A549 (cell line): ENCODE results near the gene CADM1. TPM values are rescaled to one million over a fixed set of nuclear protein-coding genes. Genes with fewer than 3 reads are reported as not detected.
A peak's percentile ranks its signal among the peaks of the same experiment; 100 is the strongest.

ENCODE experiments used
- ATAC-seq, 2 experiments: fragments of 200-7000 bp in 1 of 2; fragments of >200 bp in 1 of 2; cut with Nextera tagmentation in 1 of 2; cut with Tn5 transposase in 1 of 2; 3 replicates each; pipeline versions ENCODE4 v1.8.0 to v1.9.1; 2018 to 2020; ENCODE audit warnings: mild to moderate bottlenecking in 1 of 2, moderate library complexity in 1 of 2
- CTCF ChIA-PET: fragments of 300-600 bp; sonication (Branson Sonifier 250); formaldehyde crosslinking; extraction: SDS; loops from one replicate; lab custom pipeline; 2021; ENCODE audit warnings: antibody characterized with exemption, inconsistent platforms; lab: Yijun Ruan, JAX
- POLR2A ChIA-PET: fragments of 350-600 bp; formaldehyde crosslinking; extraction: SDS; loops from one replicate; lab custom pipeline; 2021; ENCODE audit warnings: antibody characterized with exemption, inconsistent platforms; lab: Yijun Ruan, JAX
- DNase-seq, 2 experiments: peaks; one replicate each; pipeline versions ENCODE4 v3.0.0 to v3.0.0-alpha.2; 2011 to 2016; ENCODE audit warnings: low read depth in 1 of 2, low spot score in 1 of 2
- FAIRE-seq: peaks from 2 replicates; lab custom pipeline; 2011; peaks lifted over from hg19 to GRCh38; lab: Jason Lieb, UNC
- H3K27ac ChIP-seq, 2 experiments: fragments of >200 bp; sonication (Bioruptor Twin); formaldehyde crosslinking; 3 replicates each; pipeline ENCODE4 v1.5.1; 2016 to 2017
- H3K4me1 ChIP-seq: fragments of >200 bp; sonication (Bioruptor Twin); formaldehyde crosslinking; 3 replicates; pipeline ENCODE4 v1.6.1; 2016
- H3K4me2 ChIP-seq: fragments of >200 bp; sonication (Bioruptor Twin); formaldehyde crosslinking; 3 replicates; pipeline ENCODE4 v1.6.1; 2016
- H3K4me3 ChIP-seq: fragments of >200 bp; sonication (Bioruptor Twin); formaldehyde crosslinking; 3 replicates; pipeline ENCODE4 v1.5.1; 2016
- H3K9me3 ChIP-seq: fragments of >200 bp; sonication (Bioruptor Twin); formaldehyde crosslinking; 3 replicates; pipeline ENCODE4 v1.6.1; 2016
- CBX8 ChIP-seq: fragments of 200-600 bp; sonication (generic); IDR thresholded peaks from 2 replicates; pipeline ENCODE4 v1.6.1; 2016
- CTCF ChIP-seq: fragments of >200 bp; sonication (Bioruptor Twin); formaldehyde crosslinking; IDR thresholded peaks from 3 replicates; pipeline ENCODE4 v1.5.1; 2016
- ELK1 ChIP-seq: fragments of 150-350 bp; IDR thresholded peaks from 2 replicates; pipeline ENCODE4 v1.6.1; 2014; ENCODE audit warnings: low read depth, mild to moderate bottlenecking, low read length
- EP300 ChIP-seq, 2 experiments: fragments of >200 bp; sonication (Bioruptor Twin); formaldehyde crosslinking; IDR thresholded peaks; 2 replicates in 1 of 2; 3 replicates in 1 of 2; pipeline ENCODE4 v1.6.1; 2016 to 2017
- GATA3 ChIP-seq: IDR thresholded peaks from 2 replicates; pipeline ENCODE4 v1.6.1; 2012; ENCODE audit warnings: borderline replicate concordance
- HMGXB4 ChIP-seq: fragments of 250-450 bp; sonication (Bioruptor Pico); IDR thresholded peaks from 2 replicates; pipeline ENCODE4 v1.5.0; 2021; ENCODE audit warnings: mild to moderate bottlenecking, moderate library complexity, borderline replicate concordance
- HOXB13 ChIP-seq: fragments of 250-450 bp; sonication (Bioruptor Pico); IDR thresholded peaks from 2 replicates; pipeline ENCODE4 v1.5.0; 2020; ENCODE audit warnings: low read depth, mild to moderate bottlenecking, moderate library complexity
- KDM1A ChIP-seq: fragments of 200-600 bp; sonication (generic); IDR thresholded peaks from 2 replicates; pipeline ENCODE4 v1.6.1; 2016; ENCODE audit warnings: low read depth, mild to moderate bottlenecking
- KDM5A ChIP-seq: fragments of 200-600 bp; sonication (generic); IDR thresholded peaks from 2 replicates; pipeline ENCODE4 v1.6.1; 2016; ENCODE audit warnings: antibody characterized with exemption, mild to moderate bottlenecking
- MYC ChIP-seq: IDR thresholded peaks from 2 replicates; pipeline ENCODE4 v1.6.1; 2012; ENCODE audit warnings: mild to moderate bottlenecking, inconsistent platforms, low read length, improper control_type of control experiment, borderline replicate concordance
- PHF8 ChIP-seq: fragments of 200-600 bp; sonication (generic); IDR thresholded peaks from 2 replicates; pipeline ENCODE4 v1.6.1; 2016; ENCODE audit warnings: low read depth, mild to moderate bottlenecking, antibody characterized with exemption, moderate library complexity, borderline replicate concordance
- POLR2A ChIP-seq: IDR thresholded peaks from 2 replicates; pipeline ENCODE4 v1.6.1; 2012; ENCODE audit warnings: mild to moderate bottlenecking, low read length
- RAD21 ChIP-seq, 2 experiments: fragments of >200 bp in 1 of 2; sonication (Bioruptor Twin) in 1 of 2; formaldehyde crosslinking in 1 of 2; IDR thresholded peaks in 1 of 2; conservative IDR thresholded peaks in 1 of 2; 2 replicates in 1 of 2; 3 replicates in 1 of 2; pipeline ENCODE4 v1.6.1; 2012 to 2018; ENCODE audit warnings: inconsistent platforms in 1 of 2
- RFX5 ChIP-seq: fragments of 450-650 bp; IDR thresholded peaks from 2 replicates; pipeline ENCODE4 v1.7.1; 2014; ENCODE audit warnings: antibody characterized with exemption, mild to moderate bottlenecking, moderate library complexity
- RNF2 ChIP-seq: fragments of 200-600 bp; sonication (generic); IDR thresholded peaks from 2 replicates; pipeline ENCODE4 v1.6.1; 2016; ENCODE audit warnings: low read depth, mild to moderate bottlenecking, antibody characterized with exemption, moderate library complexity, borderline replicate concordance
- SMC3 ChIP-seq: fragments of >200 bp; sonication (Bioruptor Twin); formaldehyde crosslinking; IDR thresholded peaks from 3 replicates; pipeline ENCODE4 v1.6.1; 2018; ENCODE audit warnings: inconsistent platforms
- TP53 ChIP-seq: fragments of 250-450 bp; sonication (Bioruptor Pico); IDR thresholded peaks from 2 replicates; pipeline ENCODE4 v1.5.0; 2021; ENCODE audit warnings: mild to moderate bottlenecking, moderate library complexity
- USF2 ChIP-seq: fragments of 450-650 bp; IDR thresholded peaks from 2 replicates; pipeline ENCODE4 v1.6.1; 2014; ENCODE audit warnings: antibody characterized with exemption
- ZFP36 ChIP-seq: fragments of 450-650 bp; IDR thresholded peaks from 2 replicates; pipeline ENCODE4 v1.6.1; 2014; ENCODE audit warnings: borderline replicate concordance; ENCODE audit not compliant: partially characterized antibody
- ZSCAN20 ChIP-seq: fragments of 250-450 bp; sonication (Bioruptor Pico); IDR thresholded peaks from 2 replicates; pipeline ENCODE4 v1.8.0; 2022; ENCODE audit warnings: mild to moderate bottlenecking, moderate library complexity
- WGBS: methylation state at CpG from one replicate; pipeline ENCODE4 v1.1.6; 2017; ENCODE audit errors: missing lambda C conversion rate; 5-methylcytosine and 5-hydroxymethylcytosine counted together
- polyA plus RNA-seq, 4 experiments: library from polyadenylated mRNA; depleted of rRNA in 3 of 4; stranded (reverse); fragments of >200 nt; fragmentation: RNase III in 1 of 4; extraction: RNeasy Plus Mini Kit Qiagen cat#74134 plus additional on column Dnase treatment in 1 of 4; gene quantifications; 2 replicates in 3 of 4; 3 replicates in 1 of 4; pipeline ENCODE4 v1.2.3, GENCODE V29; 2011 to 2017

CADM1 gene
- polyA plus RNA-seq, 2 of the 4 experiments (the other 2 are of a cell fraction) = 33.4 to 36.7 TPM

- no peak for TF ChIP-seq CTCF
Observed at GRCh38 chr11:115480611-115481010, 23.6 kb downstream of the CADM1 start (continued).

- POLR2A ChIA-PET = no interaction called here
- H3K4me2 ChIP-seq = peak overlapping the region; percentile 29
- FAIRE-seq = no peak
- H3K4me1 ChIP-seq = peaks cover 20% of the 10 kb centered on the region
- H3K4me3 ChIP-seq = no peak overlapping the region
- TF ChIP-seq POLR2A (no peak), GATA3 (peak; percentile 40; the same call in 1 of the 2 replicates)
- H3K9me3 ChIP-seq = no peaks in the 10 kb centered on the region
- H3K27ac ChIP-seq = peak overlapping the region in 1 of 2 experiments; percentile 33; a peak in 1 of 6 replicates
- 0% methylated on average over 1 of the region's 1 CpG for WGBS
- CTCF ChIA-PET = no interaction called here
- ATAC-seq = no peak; a peak in 1 of 6 replicates
- DNase-seq = no peak
Observed at GRCh38 chr11:115477410-115477809, 26.8 kb downstream of the CADM1 start.

GRCh38 chr11:115476463-115477286 is 27.5 kb downstream of the CADM1 start:
- no peak overlapping the region for H3K4me3 ChIP-seq
- peak in 1 of 2 experiments; percentile 53; a peak in 1 of 6 replicates for ATAC-seq
- POLR2A ChIA-PET = no interaction called here

GRCh38 chr11:115475564-115475963 is 28.7 kb downstream of the CADM1 start:
- ChIA-PET POLR2A (no interaction called here), CTCF (no interaction called here)
- FAIRE-seq (no peak), DNase-seq (no peak), ATAC-seq (no peak)
- H3K4me2 ChIP-seq = no peak overlapping the region
- WGBS = 87% methylated on average over 4 of the region's 4 CpGs
- peaks cover 32% of the 10 kb centered on the region for H3K4me1 ChIP-seq
- no peak overlapping the region for H3K4me3 ChIP-seq
- TF ChIP-seq USF2 = no peak
- no peak for TF ChIP-seq SMC3
- TF ChIP-seq CBX8 = no peak
- no peak for TF ChIP-seq ELK1
- TF ChIP-seq RFX5 = no peak
- TF ChIP-seq RAD21 (conservative IDR thresholded peaks at IDR 0.05 in 1 of 2, IDR thresholded peaks at IDR 0.05 in 1 of 2) = no peak
- no peak for TF ChIP-seq CTCF
- no peak for TF ChIP-seq MYC
- TF ChIP-seq KDM5A = no peak
- no peak for TF ChIP-seq PHF8
- TF ChIP-seq, all 56 proteins: peak for 0
- Histone ChIP-seq H3K27ac (no peak overlapping the region), H3K9me3 (no peaks in the 10 kb centered on the region)

More at GRCh38 chr11:115476463-115477286, 27.5 kb downstream of the CADM1 start:
- TF ChIP-seq ZFP36 = no peak
- no peak for TF ChIP-seq HMGXB4 (CRISPR knock-in tag)
- TF ChIP-seq HOXB13 (CRISPR knock-in tag) = no peak
- TF ChIP-seq TP53 (CRISPR knock-in tag) = no peak
- no peak for TF ChIP-seq RNF2
- no peak for TF ChIP-seq ZSCAN20 (CRISPR knock-in tag)
- TF ChIP-seq PHF8 = no peak
- TF ChIP-seq KDM1A = no peak
- no peak for TF ChIP-seq EP300 (IDR thresholded peaks at IDR 0.05)
- WGBS = 64% methylated on average over 7 of the region's 7 CpGs
- no peak for DNase-seq
- FAIRE-seq = no peak
- CTCF ChIA-PET = no interaction called here
- no peak overlapping the region for H3K27ac ChIP-seq
- H3K4me2 ChIP-seq = peak overlapping the region; percentile 29; the same call in 1 of the 3 replicates
- H3K9me3 ChIP-seq = no peaks in the 10 kb centered on the region
- H3K4me1 ChIP-seq = peaks cover 22% of the 10 kb centered on the region
